Limb (tissue), 2 donors: ENCODE measurements around the gene CHRM5.

ENCODE experiments used
- DNase-seq, 2 donors: peaks; one replicate each; pipeline ENCODE4 v3.0.0-alpha.2; 2016; ENCODE audit errors: extremely low spot score in 2 of 2

CHRM5 gene

GRCh38 chr15:34085746-34086145, 117.4 kb downstream of the CHRM5 start:
- no peak for DNase-seq

- DNase-seq, result no peak
These were observed 131.6 kb downstream of the CHRM5 start for GRCh38 chr15:34099914-34100313.

GRCh38 chr15:34101366-34102174, 133.3 kb downstream of the CHRM5 start, which contains the start of the genes EMC7 and PGBD4:
EMC7 (minus strand) TSS chr15:34101862; CDS start chr15:34101839, 23 bp downstream.
PGBD4 (plus strand) TSS chr15:34102083; CDS start chr15:34102532, 449 bp downstream.
- DNase-seq, result peak; percentile 99

- no peak for DNase-seq
These were observed 134.1 kb downstream of the CHRM5 start for GRCh38 chr15:34102175-34102925.

GRCh38 chr15:34106423-34106822, 138.1 kb downstream of the CHRM5 start:
- no peak for DNase-seq

GRCh38 chr15:34107315-34107714, 139.0 kb downstream of the CHRM5 start:
- no peak for DNase-seq

GRCh38 chr15:34109797-34110663, 141.7 kb downstream of the CHRM5 start:
- DNase-seq, result no peak

- no peak for DNase-seq
These were observed 143.2 kb downstream of the CHRM5 start for GRCh38 chr15:34111488-34111887.

- DNase-seq, result no peak
These were observed 145.9 kb downstream of the CHRM5 start for GRCh38 chr15:34114215-34114614.

- DNase-seq, result no peak
These were observed 146.4 kb downstream of the CHRM5 start for GRCh38 chr15:34114739-34115138.

- no peak for DNase-seq
These were observed 148.3 kb downstream of the CHRM5 start for GRCh38 chr15:34116620-34117019.
